Tibial nerve (tissue), 4 donors: ENCODE data around the gene ASCL1.

Experiments
- CTCF ChIP-seq, 5 experiments: fragments of 200-600 bp in 3 of 5; fragments of 450-650 bp in 2 of 5; sonication (generic) in 3 of 5; IDR thresholded peaks; one replicate each; pipeline ENCODE4 v1.5.1; 2016 to 2019; ENCODE audit warnings: antibody characterized with exemption in 5 of 5, mild to moderate bottlenecking in 3 of 5, moderate library complexity in 2 of 5
- EP300 ChIP-seq, 2 donors: sonication (generic); formaldehyde crosslinking; IDR thresholded peaks; one replicate each; pipeline ENCODE4 v1.6.1; 2017; ENCODE audit warnings: antibody characterized with exemption in 2 of 2, mild to moderate bottlenecking in 1 of 2
- POLR2A ChIP-seq, 2 donors: fragments of 450-650 bp; IDR thresholded peaks; one replicate each; pipeline ENCODE4 v1.6.1; 2017; ENCODE audit warnings: antibody characterized with exemption in 2 of 2, mild to moderate bottlenecking in 2 of 2, moderate library complexity in 2 of 2

GRCh38 chr12:102965281-102966155 is 8.0 kb downstream of the ASCL1 start:
- TF ChIP-seq CTCF (IDR thresholded peaks at IDR 0.05) (no peak), POLR2A (IDR thresholded peaks at IDR 0.05) (no peak), EP300 (IDR thresholded peaks at IDR 0.05) (no peak)
